ENCODE results near the gene STPG4. TPM values are rescaled to one million over a fixed set of nuclear protein-coding genes. Genes with fewer than 3 reads are reported as not detected.
A peak's percentile ranks its signal among the peaks of the same experiment; 100 is the strongest.

The STPG4 gene
- total RNA-seq, 1 experiment from 2014 or later = 10.6 TPM

DNA sequence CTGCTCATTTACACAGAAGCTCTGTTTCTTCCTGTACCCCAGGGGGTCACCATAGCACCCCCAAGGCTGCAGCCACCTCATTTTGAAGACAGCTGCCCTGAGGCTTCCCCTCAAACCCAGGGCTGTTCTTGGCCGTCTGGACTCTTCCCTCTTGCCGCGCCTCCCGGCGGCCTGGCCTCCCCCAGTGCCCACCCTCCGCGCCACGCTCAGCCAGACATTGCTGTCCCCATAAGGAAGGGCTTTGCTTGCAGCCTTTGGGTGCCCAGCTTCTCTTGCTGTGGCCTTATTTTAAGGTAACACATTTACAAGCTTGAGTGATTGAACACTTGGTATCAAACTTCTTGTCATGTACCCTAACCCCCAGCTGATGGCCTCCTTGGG lies 79.0 kb downstream of the STPG4 start:
- DNase-seq (ENCODE audit: low read depth, low spot score) (no peak), ATAC-seq (no peak)
- Histone ChIP-seq H3K27ac (ENCODE audit: low read depth, low read length) (peak overlapping the region; percentile 95), H3K4me2 (ENCODE audit: low read length) (peak overlapping the region; percentile 75), H3K9me3 (ENCODE audit: control insufficient read depth in 1 of 2, insufficient read depth in 1 of 2, low read depth in 1 of 2, low read length in 2 of 2) (no peaks in the 10 kb centered on the region), H3K27me3 (ENCODE audit: insufficient read depth, low read length) (no peaks in the 10 kb centered on the region), H3K36me3 (ENCODE audit: control insufficient read depth in 1 of 2, insufficient read depth in 2 of 2, low read length in 2 of 2) (0 out of 4 replicates have a peak, but pooled peaks cover 0 to 3% of the 10 kb centered on the region in 2 experiments), H3K9me2 (ENCODE audit: insufficient read depth) (no peaks in the 10 kb centered on the region), H3K4me3 (replicated peaks in 1 of 2; ENCODE audit: low read depth in 1 of 2, low read length in 2 of 2) (peak overlapping the region in 1 of 2 experiments; percentile 44; a peak in 2 of 4 replicates), H3K9ac (ENCODE audit: low read length) (peak overlapping the region; percentile 66), H2AFZ (ENCODE audit: low read depth, low read length, poor library complexity, severe bottlenecking) (no peak overlapping the region), H3K4me1 (ENCODE audit: control insufficient read depth in 1 of 2, insufficient read depth in 2 of 2, low read length in 2 of 2) (peaks cover 76 to 100% of the 10 kb centered on the region in 2 experiments), H4K20me1 (ENCODE audit: insufficient read depth) (no peaks in the 10 kb centered on the region), H3K79me2 (ENCODE audit: insufficient read depth, low read length) (peaks cover 84% of the 10 kb centered on the region)
- no TSS peak for BruUV-seq (replicated peaks)
- ChIA-PET CTCF (interaction anchor here (2.0 kb wide), 1 partner anchor 12 kb away, joined by 5 read pairs; no protein-coding TSS in a partner anchor), POLR2A (interaction anchor here (1.0 to 2.0 kb wide), 3 partner anchors 10 to 247 kb away, joined by 3 to 7 read pairs (median 5); no protein-coding TSS in a partner anchor), RAD21 (ENCODE audit: low non-redundant PET in 1 of 2, low total read pairs in 2 of 2, uncharacterized antibody in 2 of 2, unreplicated experiment in 2 of 2) (no interaction called here)
- TF ChIP-seq ELF1 (IDR thresholded peaks at IDR 0.05; ENCODE audit: borderline replicate concordance, low read depth) (no peak), EZH2phosphoT487 (IDR thresholded peaks at IDR 0.05; ENCODE audit: borderline replicate concordance) (no peak), JUND (IDR thresholded peaks at IDR 0.05) (no peak)
- intact Hi-C loops (cut with micrococcal nuclease) = no loop called here

DNA sequence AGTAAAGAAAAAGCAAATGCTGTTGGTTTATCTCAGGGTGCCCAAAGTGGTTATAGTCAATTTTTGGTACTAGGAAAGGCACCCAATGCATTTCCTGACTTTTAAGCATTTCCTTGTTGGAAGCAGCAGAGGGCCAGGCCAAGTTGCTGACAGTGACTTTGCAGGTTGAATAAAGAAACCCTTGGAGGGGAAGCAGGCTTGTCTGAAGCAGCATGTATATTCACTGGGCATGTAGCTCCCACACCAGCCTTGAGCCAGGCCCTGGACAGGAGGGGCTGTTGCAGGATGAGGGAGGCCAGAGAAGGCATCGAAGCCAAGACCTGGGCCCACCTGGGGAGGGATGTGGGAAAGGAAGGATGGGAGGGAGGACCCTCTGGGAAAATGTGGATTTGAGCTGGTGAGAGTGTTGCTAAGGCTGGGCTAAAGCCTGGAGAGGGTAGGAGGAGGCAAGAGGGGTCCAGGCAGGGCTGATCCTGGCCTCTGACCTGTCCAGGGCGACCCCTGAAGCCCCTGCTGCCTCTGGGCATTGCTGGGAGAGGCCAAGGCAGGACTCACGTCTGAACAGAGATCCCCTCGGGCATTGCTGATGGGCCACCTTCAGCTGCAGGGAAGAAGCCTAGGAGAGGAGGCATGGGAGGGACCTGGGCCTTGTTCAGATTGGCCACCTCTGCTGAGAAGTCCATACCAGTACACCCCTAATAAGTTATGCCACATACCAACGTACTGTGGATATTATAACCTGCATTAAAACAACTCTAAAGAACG lies 79.6 kb downstream of the STPG4 start:
- Histone ChIP-seq H3K9me2 (ENCODE audit: insufficient read depth) (no peaks in the 10 kb centered on the region), H3K27ac (ENCODE audit: low read depth, low read length) (peak overlapping the region; percentile 95), H3K9me3 (ENCODE audit: control insufficient read depth in 1 of 2, insufficient read depth in 1 of 2, low read depth in 1 of 2, low read length in 2 of 2) (no peaks in the 10 kb centered on the region), H3K4me3 (replicated peaks in 1 of 2; ENCODE audit: low read depth in 1 of 2, low read length in 2 of 2) (no peak overlapping the region), H4K20me1 (ENCODE audit: insufficient read depth) (no peaks in the 10 kb centered on the region), H3K27me3 (ENCODE audit: insufficient read depth, low read length) (no peaks in the 10 kb centered on the region), H3K9ac (ENCODE audit: low read length) (peak overlapping the region; percentile 66), H3K4me1 (ENCODE audit: control insufficient read depth in 1 of 2, insufficient read depth in 2 of 2, low read length in 2 of 2) (peaks cover 76 to 100% of the 10 kb centered on the region in 2 experiments), H3K4me2 (ENCODE audit: low read length) (peak overlapping the region; percentile 75), H2AFZ (ENCODE audit: low read depth, low read length, poor library complexity, severe bottlenecking) (no peak overlapping the region), H3K79me2 (ENCODE audit: insufficient read depth, low read length) (peaks cover 82% of the 10 kb centered on the region), H3K36me3 (ENCODE audit: control insufficient read depth in 1 of 2, insufficient read depth in 2 of 2, low read length in 2 of 2) (0 out of 4 replicates have a peak, but pooled peaks cover 0 to 3% of the 10 kb centered on the region in 2 experiments)
- ATAC-seq = no peak
- no peak for DNase-seq (ENCODE audit: low read depth, low spot score)
- RAD21 ChIA-PET (ENCODE audit: low non-redundant PET in 1 of 2, low total read pairs in 2 of 2, uncharacterized antibody in 2 of 2, unreplicated experiment in 2 of 2) = no interaction called here
- POLR2A ChIA-PET = no interaction called here
- CTCF ChIA-PET = no interaction called here
- TF ChIP-seq TCF7L2 (IDR thresholded peaks at IDR 0.05; ENCODE audit: borderline replicate concordance, extremely low read depth, insufficient read depth, insufficient read length) (no peak), CBX3 (IDR thresholded peaks at IDR 0.05; ENCODE audit: low read depth) (no peak)
- TF ChIP-seq, protein P1, sequence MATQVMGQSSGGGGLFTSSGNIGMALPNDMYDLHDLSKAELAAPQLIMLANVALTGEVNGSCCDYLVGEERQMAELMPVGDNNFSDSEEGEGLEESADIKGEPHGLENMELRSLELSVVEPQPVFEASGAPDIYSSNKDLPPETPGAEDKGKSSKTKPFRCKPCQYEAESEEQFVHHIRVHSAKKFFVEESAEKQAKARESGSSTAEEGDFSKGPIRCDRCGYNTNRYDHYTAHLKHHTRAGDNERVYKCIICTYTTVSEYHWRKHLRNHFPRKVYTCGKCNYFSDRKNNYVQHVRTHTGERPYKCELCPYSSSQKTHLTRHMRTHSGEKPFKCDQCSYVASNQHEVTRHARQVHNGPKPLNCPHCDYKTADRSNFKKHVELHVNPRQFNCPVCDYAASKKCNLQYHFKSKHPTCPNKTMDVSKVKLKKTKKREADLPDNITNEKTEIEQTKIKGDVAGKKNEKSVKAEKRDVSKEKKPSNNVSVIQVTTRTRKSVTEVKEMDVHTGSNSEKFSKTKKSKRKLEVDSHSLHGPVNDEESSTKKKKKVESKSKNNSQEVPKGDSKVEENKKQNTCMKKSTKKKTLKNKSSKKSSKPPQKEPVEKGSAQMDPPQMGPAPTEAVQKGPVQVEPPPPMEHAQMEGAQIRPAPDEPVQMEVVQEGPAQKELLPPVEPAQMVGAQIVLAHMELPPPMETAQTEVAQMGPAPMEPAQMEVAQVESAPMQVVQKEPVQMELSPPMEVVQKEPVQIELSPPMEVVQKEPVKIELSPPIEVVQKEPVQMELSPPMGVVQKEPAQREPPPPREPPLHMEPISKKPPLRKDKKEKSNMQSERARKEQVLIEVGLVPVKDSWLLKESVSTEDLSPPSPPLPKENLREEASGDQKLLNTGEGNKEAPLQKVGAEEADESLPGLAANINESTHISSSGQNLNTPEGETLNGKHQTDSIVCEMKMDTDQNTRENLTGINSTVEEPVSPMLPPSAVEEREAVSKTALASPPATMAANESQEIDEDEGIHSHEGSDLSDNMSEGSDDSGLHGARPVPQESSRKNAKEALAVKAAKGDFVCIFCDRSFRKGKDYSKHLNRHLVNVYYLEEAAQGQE (IDR thresholded peaks at IDR 0.05; ENCODE audit: low read depth) = no peak
- TF ChIP-seq, protein P2, sequence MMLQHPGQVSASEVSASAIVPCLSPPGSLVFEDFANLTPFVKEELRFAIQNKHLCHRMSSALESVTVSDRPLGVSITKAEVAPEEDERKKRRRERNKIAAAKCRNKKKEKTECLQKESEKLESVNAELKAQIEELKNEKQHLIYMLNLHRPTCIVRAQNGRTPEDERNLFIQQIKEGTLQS (IDR thresholded peaks at IDR 0.05) = no peak
- TF ChIP-seq, protein P3, sequence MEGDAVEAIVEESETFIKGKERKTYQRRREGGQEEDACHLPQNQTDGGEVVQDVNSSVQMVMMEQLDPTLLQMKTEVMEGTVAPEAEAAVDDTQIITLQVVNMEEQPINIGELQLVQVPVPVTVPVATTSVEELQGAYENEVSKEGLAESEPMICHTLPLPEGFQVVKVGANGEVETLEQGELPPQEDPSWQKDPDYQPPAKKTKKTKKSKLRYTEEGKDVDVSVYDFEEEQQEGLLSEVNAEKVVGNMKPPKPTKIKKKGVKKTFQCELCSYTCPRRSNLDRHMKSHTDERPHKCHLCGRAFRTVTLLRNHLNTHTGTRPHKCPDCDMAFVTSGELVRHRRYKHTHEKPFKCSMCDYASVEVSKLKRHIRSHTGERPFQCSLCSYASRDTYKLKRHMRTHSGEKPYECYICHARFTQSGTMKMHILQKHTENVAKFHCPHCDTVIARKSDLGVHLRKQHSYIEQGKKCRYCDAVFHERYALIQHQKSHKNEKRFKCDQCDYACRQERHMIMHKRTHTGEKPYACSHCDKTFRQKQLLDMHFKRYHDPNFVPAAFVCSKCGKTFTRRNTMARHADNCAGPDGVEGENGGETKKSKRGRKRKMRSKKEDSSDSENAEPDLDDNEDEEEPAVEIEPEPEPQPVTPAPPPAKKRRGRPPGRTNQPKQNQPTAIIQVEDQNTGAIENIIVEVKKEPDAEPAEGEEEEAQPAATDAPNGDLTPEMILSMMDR (IDR thresholded peaks at IDR 0.05 in 2 of 3, conservative IDR thresholded peaks at IDR 0.05 in 1 of 3; ENCODE audit: borderline replicate concordance in 1 of 3, insufficient read depth in 1 of 3, low read depth in 2 of 3, low read length in 2 of 3) = 0 out of 6 replicates have a peak, but pooled peaks of 1 of the 3 experiments have one; percentile 10
- intact Hi-C loops (cut with micrococcal nuclease) = no loop called here
- no TSS peak for BruUV-seq (replicated peaks)
